ENCODE results near the gene MKLN1. TPM values are rescaled to one million over a fixed set of nuclear protein-coding genes. Genes with fewer than 3 reads are reported as not detected.
A peak's percentile ranks its signal among the peaks of the same experiment; 100 is the strongest.

The MKLN1 gene
- total and polyA plus RNA-seq, 2 donors from 2014 or later = 24.4 to 77.0 TPM

- no peak for TF ChIP-seq CTCF (IDR thresholded peaks at IDR 0.05; ENCODE audit: borderline replicate concordance, extremely low read depth, insufficient read depth)
- H3K27me3 ChIP-seq (ENCODE audit: control insufficient read depth, insufficient read depth, low read length) = no peaks in the 10 kb centered on the region
- DNase-seq = no peak
- peaks cover 0 to 20% (median 14%) of the 10 kb centered on the region in 3 donors for H3K4me1 ChIP-seq (ENCODE audit: control insufficient read depth in 2 of 3, insufficient read depth in 2 of 3, low read depth in 1 of 3, low read length in 3 of 3)
- no peak overlapping the region for H3K9ac ChIP-seq (ENCODE audit: low read length in 3 of 3)
- H3K4me3 ChIP-seq (ENCODE audit: low read length in 3 of 3) = no peak overlapping the region
- peaks cover 2 to 10% (median 10%) of the 10 kb centered on the region in 3 donors for H3K36me3 ChIP-seq (ENCODE audit: control insufficient read depth in 2 of 3, insufficient read depth in 3 of 3, low read length in 3 of 3)
- no peak overlapping the region for H3K27ac ChIP-seq (ENCODE audit: low read depth in 2 of 2, low read length in 2 of 2)
- no peak for FAIRE-seq
- intact Hi-C loops (cut with DNase I) = loop anchor here (10.0 kb wide), 1 partner anchor 153 kb away; no protein-coding TSS in a partner anchor
- H3K9me3 ChIP-seq (ENCODE audit: control insufficient read depth in 2 of 3, insufficient read depth in 1 of 3, low read length in 3 of 3) = no peaks in the 10 kb centered on the region
These were observed 173.7 kb downstream of the MKLN1 start for GRCh38 chr7:131501422-131501821.

GRCh38 chr7:131501930-131502685 is 174.4 kb downstream of the MKLN1 start:
- DNase-seq = no peak
- no peak overlapping the region for H3K9ac ChIP-seq (ENCODE audit: low read length in 3 of 3)
- intact Hi-C loops (cut with DNase I) = loop anchor here (10.0 kb wide), 1 partner anchor 153 kb away; no protein-coding TSS in a partner anchor
- H3K36me3 ChIP-seq (ENCODE audit: control insufficient read depth in 2 of 3, insufficient read depth in 3 of 3, low read length in 3 of 3) = peaks cover 2 to 10% (median 9%) of the 10 kb centered on the region in 3 donors
- H3K27me3 ChIP-seq (ENCODE audit: control insufficient read depth, insufficient read depth, low read length) = no peaks in the 10 kb centered on the region
- no peak for TF ChIP-seq CTCF (IDR thresholded peaks at IDR 0.05; ENCODE audit: borderline replicate concordance, extremely low read depth, insufficient read depth)
- no peak overlapping the region for H3K27ac ChIP-seq (ENCODE audit: low read depth in 2 of 2, low read length in 2 of 2)
- FAIRE-seq = no peak
- no peaks in the 10 kb centered on the region for H3K9me3 ChIP-seq (ENCODE audit: control insufficient read depth in 2 of 3, insufficient read depth in 1 of 3, low read length in 3 of 3)
- no peak overlapping the region for H3K4me3 ChIP-seq (ENCODE audit: low read length in 3 of 3)
- H3K4me1 ChIP-seq (ENCODE audit: control insufficient read depth in 2 of 3, insufficient read depth in 2 of 3, low read depth in 1 of 3, low read length in 3 of 3) = peaks cover 0 to 20% (median 16%) of the 10 kb centered on the region in 3 donors

- H3K27me3 ChIP-seq (ENCODE audit: control insufficient read depth, insufficient read depth, low read length) = no peaks in the 10 kb centered on the region
- no peak for FAIRE-seq
- peak overlapping the region in 1 of 3 donors; percentile 29 for H3K9ac ChIP-seq (ENCODE audit: low read length in 3 of 3)
- peaks cover 2 to 8% (median 3%) of the 10 kb centered on the region in 3 donors for H3K36me3 ChIP-seq (ENCODE audit: control insufficient read depth in 2 of 3, insufficient read depth in 3 of 3, low read length in 3 of 3)
- intact Hi-C loops (cut with DNase I) = loop anchor here (10.0 kb wide), 1 partner anchor 152 kb away; no protein-coding TSS in a partner anchor
- TF ChIP-seq CTCF (IDR thresholded peaks at IDR 0.05; ENCODE audit: borderline replicate concordance, extremely low read depth, insufficient read depth) = no peak
- peaks cover 0 to 24% (median 16%) of the 10 kb centered on the region in 3 donors for H3K4me1 ChIP-seq (ENCODE audit: control insufficient read depth in 2 of 3, insufficient read depth in 2 of 3, low read depth in 1 of 3, low read length in 3 of 3)
- H3K27ac ChIP-seq (ENCODE audit: low read depth in 2 of 2, low read length in 2 of 2) = peak overlapping the region; percentile 44 to 57
- no peak overlapping the region for H3K4me3 ChIP-seq (ENCODE audit: low read length in 3 of 3)
- H3K9me3 ChIP-seq (ENCODE audit: control insufficient read depth in 2 of 3, insufficient read depth in 1 of 3, low read length in 3 of 3) = no peaks in the 10 kb centered on the region
- peak in 4 of 5 donors; percentile 40 to 83 (median 64) for DNase-seq
These were observed 175.3 kb downstream of the MKLN1 start for GRCh38 chr7:131502810-131503508.
